ENCODE data around the gene TNNC2. TPM values are rescaled to one million over a fixed set of nuclear protein-coding genes. Genes with fewer than 3 reads are reported as not detected.

TNNC2 gene
- polyA plus RNA-seq, 1 of the 3 experiments (the other 2 are of a cell fraction), result 1.1 TPM

DNA sequence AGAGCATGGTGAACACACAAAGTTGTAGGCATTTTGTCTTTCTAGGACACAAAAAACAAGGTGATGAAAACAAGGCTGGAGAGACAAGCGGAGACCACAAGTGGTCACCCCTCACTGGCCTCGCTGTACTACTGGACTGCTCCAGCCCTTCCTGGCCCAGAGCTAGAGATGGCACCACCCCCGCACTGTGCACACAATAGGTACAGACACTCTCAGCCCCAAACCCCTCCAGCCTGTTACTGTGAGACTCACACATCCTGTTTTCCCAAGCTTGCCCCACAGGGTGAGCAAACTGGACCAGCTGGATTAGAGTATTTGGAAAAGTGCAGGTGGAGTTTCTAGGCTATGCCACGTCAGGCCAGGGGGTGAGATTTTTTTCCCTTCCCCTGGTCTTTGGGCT lies 45.5 kb upstream of the TNNC2 start:
- no peak overlapping the region for H3K4me3 ChIP-seq (ENCODE audit: low read depth in 2 of 2, low read length in 1 of 2)
- H3K4me2 ChIP-seq, result no peak overlapping the region
- POLR2A ChIA-PET, result interaction anchor here (1.4 kb wide), 1 partner anchor 8 kb away, joined by 4 read pairs; the partner anchor contains the start of gene ZSWIM1
- TF ChIP-seq CTCF (IDR thresholded peaks at IDR 0.05), result no peak
- TF ChIP-seq RXRA (IDR thresholded peaks at IDR 0.05; ENCODE audit: borderline replicate concordance, low read depth), result no peak
- TF ChIP-seq, protein P1, sequence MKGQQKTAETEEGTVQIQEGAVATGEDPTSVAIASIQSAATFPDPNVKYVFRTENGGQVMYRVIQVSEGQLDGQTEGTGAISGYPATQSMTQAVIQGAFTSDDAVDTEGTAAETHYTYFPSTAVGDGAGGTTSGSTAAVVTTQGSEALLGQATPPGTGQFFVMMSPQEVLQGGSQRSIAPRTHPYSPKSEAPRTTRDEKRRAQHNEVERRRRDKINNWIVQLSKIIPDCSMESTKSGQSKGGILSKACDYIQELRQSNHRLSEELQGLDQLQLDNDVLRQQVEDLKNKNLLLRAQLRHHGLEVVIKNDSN (IDR thresholded peaks at IDR 0.05; ENCODE audit: borderline replicate concordance, low read depth), result no peak
- no peak for TF ChIP-seq EZH2phosphoT487 (IDR thresholded peaks at IDR 0.05; ENCODE audit: borderline replicate concordance, low read depth)
- no peak for TF ChIP-seq FOXJ3 (CRISPR knock-in tag; IDR thresholded peaks at IDR 0.05)
- TF ChIP-seq GATA2 (CRISPR knock-in tag; IDR thresholded peaks at IDR 0.05), result no peak
- TF ChIP-seq ZBTB33 (IDR thresholded peaks at IDR 0.05; ENCODE audit: borderline replicate concordance, low read depth), result no peak
- TF ChIP-seq, protein P2, sequence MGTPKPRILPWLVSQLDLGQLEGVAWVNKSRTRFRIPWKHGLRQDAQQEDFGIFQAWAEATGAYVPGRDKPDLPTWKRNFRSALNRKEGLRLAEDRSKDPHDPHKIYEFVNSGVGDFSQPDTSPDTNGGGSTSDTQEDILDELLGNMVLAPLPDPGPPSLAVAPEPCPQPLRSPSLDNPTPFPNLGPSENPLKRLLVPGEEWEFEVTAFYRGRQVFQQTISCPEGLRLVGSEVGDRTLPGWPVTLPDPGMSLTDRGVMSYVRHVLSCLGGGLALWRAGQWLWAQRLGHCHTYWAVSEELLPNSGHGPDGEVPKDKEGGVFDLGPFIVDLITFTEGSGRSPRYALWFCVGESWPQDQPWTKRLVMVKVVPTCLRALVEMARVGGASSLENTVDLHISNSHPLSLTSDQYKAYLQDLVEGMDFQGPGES (IDR thresholded peaks at IDR 0.05; ENCODE audit: low read depth, low read length), result no peak
- TF ChIP-seq MEF2A (IDR thresholded peaks at IDR 0.05; ENCODE audit: borderline replicate concordance, low read depth), result no peak
- TF ChIP-seq YY1 (IDR thresholded peaks at IDR 0.05; ENCODE audit: low read depth), result no peak
- TF ChIP-seq NFIC (IDR thresholded peaks at IDR 0.05; ENCODE audit: borderline replicate concordance), result no peak
- TF ChIP-seq MXI1 (IDR thresholded peaks at IDR 0.05; ENCODE audit: low read depth, low read length), result no peak
- no peaks in the 10 kb centered on the region for H3K36me3 ChIP-seq (replicated peaks in 1 of 2; ENCODE audit: control insufficient read depth in 1 of 2, insufficient read depth in 2 of 2, low read length in 1 of 2)
- H4K20me1 ChIP-seq (ENCODE audit: insufficient read depth), result no peaks in the 10 kb centered on the region
- no peak overlapping the region for H3K27ac ChIP-seq (ENCODE audit: low read depth in 2 of 2, low read length in 1 of 2)
- no peaks in the 10 kb centered on the region for H3K9me2 ChIP-seq
- no peaks in the 10 kb centered on the region for H3K27me3 ChIP-seq (ENCODE audit: insufficient read depth)
- CTCF ChIA-PET, result interaction anchor here (1.0 kb wide), 2 partner anchors 8 to 64 kb away, joined by 3 to 4 read pairs; partner anchors contain the start of gene ZSWIM1
- H3F3A ChIP-seq (replicated peaks; ENCODE audit: insufficient read depth), result peaks cover 6% of the 10 kb centered on the region
- no peak overlapping the region for H3K9ac ChIP-seq
- peaks cover 0 to 5% of the 10 kb centered on the region in 2 experiments; a peak in 1 of 4 replicates for H3K4me1 ChIP-seq (ENCODE audit: control insufficient read depth in 1 of 2, insufficient read depth in 2 of 2, low read depth in 1 of 2, low read length in 1 of 2)
- no peaks in the 10 kb centered on the region for H3K9me3 ChIP-seq
- 85% methylated on average over 4 of the region's 4 CpGs for WGBS (ENCODE audit: low lambda C conversion rate)
- H3K79me2 ChIP-seq (ENCODE audit: insufficient read depth), result no peaks in the 10 kb centered on the region
- no peak overlapping the region for H2AFZ ChIP-seq (ENCODE audit: low read depth)
- DNase-seq, result no peak

Measured in SK-N-SH (cell line).